Fibroblast of peridontal ligament (primary cell): ENCODE data around the gene NOTCH1.

Experiments used
- DNase-seq: peaks from one replicate; pipeline ENCODE4 v3.0.0-alpha.2; 2010; ENCODE audit errors: extremely low read depth

NOTCH1 gene

GRCh38 chr9:136544964-136545691, 720 bp downstream of the NOTCH1 start:
- peak; percentile 8 for DNase-seq

- DNase-seq, result peak; percentile 8
Measured at GRCh38 chr9:136544548-136544963, 1.3 kb downstream of the NOTCH1 start.

- DNase-seq, result no peak
Measured at GRCh38 chr9:136543830-136544547, 1.9 kb downstream of the NOTCH1 start.

- no peak for DNase-seq
Measured at GRCh38 chr9:136543280-136543679, 2.6 kb downstream of the NOTCH1 start.

GRCh38 chr9:136542241-136543040, 3.4 kb downstream of the NOTCH1 start:
- DNase-seq, result no peak

GRCh38 chr9:136541709-136542108, 4.1 kb downstream of the NOTCH1 start:
- DNase-seq, result no peak

- DNase-seq, result no peak
Measured at GRCh38 chr9:136541179-136541578, 4.7 kb downstream of the NOTCH1 start.

- peak; percentile 23 for DNase-seq
Measured at GRCh38 chr9:136539427-136540421, 6.1 kb downstream of the NOTCH1 start.

GRCh38 chr9:136538599-136539426, 7.0 kb downstream of the NOTCH1 start:
- no peak for DNase-seq

GRCh38 chr9:136537896-136538598, 7.8 kb downstream of the NOTCH1 start:
- DNase-seq, result peak; percentile 74

GRCh38 chr9:136537411-136537810, 8.4 kb downstream of the NOTCH1 start:
- DNase-seq, result no peak

GRCh38 chr9:136536721-136537241, 9.1 kb downstream of the NOTCH1 start:
- no peak for DNase-seq

- no peak for DNase-seq
Measured at GRCh38 chr9:136536051-136536720, 9.7 kb downstream of the NOTCH1 start.

- DNase-seq, result no peak
Measured at GRCh38 chr9:136535070-136535469, 10.8 kb downstream of the NOTCH1 start.

GRCh38 chr9:136534366-136534765, 11.5 kb downstream of the NOTCH1 start:
- no peak for DNase-seq

- DNase-seq, result no peak
Measured at GRCh38 chr9:136533775-136534157, 12.1 kb downstream of the NOTCH1 start.

GRCh38 chr9:136532799-136533774, 12.8 kb downstream of the NOTCH1 start:
- no peak for DNase-seq
